ENCODE measurements around the gene ITPK1. TPM values are rescaled to one million over a fixed set of nuclear protein-coding genes. Genes with fewer than 3 reads are reported as not detected.

The ITPK1 gene
- total RNA-seq, 3 donors from 2014 or later (not counting 1 experiment from before 2014, with no cell fraction given) = 73.2 to 74.8 (median 74.4) TPM

DNA sequence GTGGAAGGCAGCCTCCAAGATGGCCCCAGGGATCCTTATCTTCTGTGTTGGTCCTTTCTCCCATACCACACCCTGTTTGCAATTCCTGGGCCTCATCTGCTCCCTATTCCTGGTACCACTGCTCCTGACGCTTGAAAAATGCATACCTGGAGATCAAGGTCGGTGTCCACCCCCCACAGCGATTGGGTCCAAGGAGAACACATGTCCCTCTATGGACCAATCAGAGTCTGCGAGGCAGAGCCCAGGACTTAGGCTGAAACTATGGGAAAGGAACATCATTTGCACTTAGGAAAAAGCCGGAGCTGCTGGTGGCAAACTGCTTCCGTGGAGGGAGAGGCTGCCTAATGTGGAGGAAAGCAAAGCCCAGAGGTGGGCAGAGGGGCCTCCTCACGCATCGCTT is 33.3 kb upstream of the ITPK1 start:
- no peaks in the 10 kb centered on the region for H3K36me3 ChIP-seq (ENCODE audit: control insufficient read depth, insufficient read depth, low read length)

GRCh38 chr14:93146119-93146518 is 30.4 kb upstream of the ITPK1 start:
- H3K36me3 Mint-ChIP-seq = no peaks in the 10 kb centered on the region
- Histone ChIP-seq H3K4me3 (ENCODE audit: low read length) (no peak overlapping the region), H3K27ac (ENCODE audit: low read length) (no peak overlapping the region), H3K9me3 (ENCODE audit: control insufficient read depth, insufficient read depth, low read length) (no peaks in the 10 kb centered on the region), H3K36me3 (ENCODE audit: control insufficient read depth, insufficient read depth, low read length) (no peaks in the 10 kb centered on the region), H3K27me3 (ENCODE audit: control insufficient read depth, insufficient read depth, low read length) (no peaks in the 10 kb centered on the region), H3K4me1 (ENCODE audit: control insufficient read depth, insufficient read depth, low read length) (no peaks in the 10 kb centered on the region)
- intact Hi-C loops (cut with micrococcal nuclease) = no loop called here
- H3K9me3 Mint-ChIP-seq = no peaks in the 10 kb centered on the region
- 78% methylated on average over 9 of the region's 9 CpGs for WGBS (ENCODE audit: insufficient coverage)
- no peak overlapping the region for H3K27ac Mint-ChIP-seq
- H3K4me3 Mint-ChIP-seq = no peak overlapping the region
- TF ChIP-seq, protein P1, sequence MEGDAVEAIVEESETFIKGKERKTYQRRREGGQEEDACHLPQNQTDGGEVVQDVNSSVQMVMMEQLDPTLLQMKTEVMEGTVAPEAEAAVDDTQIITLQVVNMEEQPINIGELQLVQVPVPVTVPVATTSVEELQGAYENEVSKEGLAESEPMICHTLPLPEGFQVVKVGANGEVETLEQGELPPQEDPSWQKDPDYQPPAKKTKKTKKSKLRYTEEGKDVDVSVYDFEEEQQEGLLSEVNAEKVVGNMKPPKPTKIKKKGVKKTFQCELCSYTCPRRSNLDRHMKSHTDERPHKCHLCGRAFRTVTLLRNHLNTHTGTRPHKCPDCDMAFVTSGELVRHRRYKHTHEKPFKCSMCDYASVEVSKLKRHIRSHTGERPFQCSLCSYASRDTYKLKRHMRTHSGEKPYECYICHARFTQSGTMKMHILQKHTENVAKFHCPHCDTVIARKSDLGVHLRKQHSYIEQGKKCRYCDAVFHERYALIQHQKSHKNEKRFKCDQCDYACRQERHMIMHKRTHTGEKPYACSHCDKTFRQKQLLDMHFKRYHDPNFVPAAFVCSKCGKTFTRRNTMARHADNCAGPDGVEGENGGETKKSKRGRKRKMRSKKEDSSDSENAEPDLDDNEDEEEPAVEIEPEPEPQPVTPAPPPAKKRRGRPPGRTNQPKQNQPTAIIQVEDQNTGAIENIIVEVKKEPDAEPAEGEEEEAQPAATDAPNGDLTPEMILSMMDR (IDR thresholded peaks at IDR 0.05) = no peak
- ATAC-seq (no peak), DNase-seq (no peak)
- H3K4me1 Mint-ChIP-seq = peaks cover 0 to 6% of the 10 kb centered on the region in 2 donors
- no peaks in the 10 kb centered on the region for H3K27me3 Mint-ChIP-seq (ENCODE audit: low read depth in 2 of 2)

More for the DNA sequence above, 33.3 kb upstream of the ITPK1 start:
- Histone ChIP-seq H3K27me3 (ENCODE audit: control insufficient read depth, insufficient read depth, low read length) (no peaks in the 10 kb centered on the region), H3K4me1 (ENCODE audit: control insufficient read depth, insufficient read depth, low read length) (no peaks in the 10 kb centered on the region), H3K9me3 (ENCODE audit: control insufficient read depth, insufficient read depth, low read length) (no peaks in the 10 kb centered on the region), H3K27ac (ENCODE audit: low read length) (no peak overlapping the region), H3K4me3 (ENCODE audit: low read length) (no peak overlapping the region)
- no peak overlapping the region for H3K4me3 Mint-ChIP-seq
- no peaks in the 10 kb centered on the region for H3K9me3 Mint-ChIP-seq
- no peak overlapping the region for H3K27ac Mint-ChIP-seq
- peaks cover 0 to 6% of the 10 kb centered on the region in 2 donors for H3K4me1 Mint-ChIP-seq
- no peaks in the 10 kb centered on the region for H3K36me3 Mint-ChIP-seq
- 92% methylated on average over 8 of the region's 8 CpGs for WGBS (ENCODE audit: insufficient coverage)
- no peaks in the 10 kb centered on the region for H3K27me3 Mint-ChIP-seq (ENCODE audit: low read depth in 2 of 2)
- no peak for ATAC-seq
- no peak for DNase-seq
- intact Hi-C loops (cut with micrococcal nuclease) = no loop called here
- TF ChIP-seq, protein P1 (IDR thresholded peaks at IDR 0.05) = no peak

DNA sequence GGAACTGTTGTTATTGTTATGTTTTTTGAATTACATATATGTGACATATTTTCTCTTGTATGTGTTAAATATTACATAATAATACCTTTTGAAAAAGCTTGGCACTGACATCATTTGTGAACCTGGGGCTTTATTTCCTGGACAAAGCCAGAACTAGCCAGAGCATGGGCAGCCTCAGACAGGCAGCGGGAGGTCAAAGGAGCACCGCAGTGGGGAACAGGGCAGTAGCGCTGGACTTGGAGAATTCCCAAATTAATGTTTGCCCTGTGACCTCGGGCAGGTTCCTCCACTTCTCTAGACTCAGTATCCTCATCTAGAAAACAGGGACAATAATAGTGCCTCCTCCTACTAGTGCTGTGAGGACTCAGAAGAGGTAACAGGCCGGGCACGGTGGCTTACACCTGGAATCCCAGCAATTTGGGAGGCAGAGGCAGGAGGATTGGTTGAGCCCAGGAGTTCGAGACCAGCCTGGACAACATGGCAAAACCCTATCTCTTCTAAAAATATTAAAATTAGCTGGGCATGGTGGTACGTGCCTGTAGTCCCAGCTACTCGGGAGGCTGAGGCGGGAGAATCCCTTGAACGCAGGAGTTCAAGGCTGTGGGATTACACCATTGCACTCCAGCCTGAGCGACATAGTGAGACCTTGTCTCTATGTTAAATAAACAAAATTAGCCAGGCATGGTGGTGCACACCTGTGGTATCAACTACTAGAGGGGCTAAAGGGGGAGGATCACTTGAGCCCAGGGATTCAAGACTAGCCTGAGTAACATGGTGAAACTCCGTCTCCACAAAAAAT is 27.3 kb upstream of the ITPK1 start:
- no peaks in the 10 kb centered on the region for H3K4me1 ChIP-seq (ENCODE audit: control insufficient read depth, insufficient read depth, low read length)
- Mint-ChIP-seq H3K36me3 (no peaks in the 10 kb centered on the region), H3K9me3 (no peaks in the 10 kb centered on the region), H3K4me1 (peaks cover 5 to 6% of the 10 kb centered on the region in 2 donors), H3K27me3 (ENCODE audit: low read depth in 2 of 2) (no peaks in the 10 kb centered on the region), H3K27ac (no peak overlapping the region), H3K4me3 (no peak overlapping the region)
- H3K9me3 ChIP-seq (ENCODE audit: control insufficient read depth, insufficient read depth, low read length) = no peaks in the 10 kb centered on the region
- H3K27ac ChIP-seq (ENCODE audit: low read length) = no peak overlapping the region
- DNase-seq (no peak), ATAC-seq (no peak)
- TF ChIP-seq, protein P1 (IDR thresholded peaks at IDR 0.05) = no peak
- WGBS (ENCODE audit: insufficient coverage) = 67% methylated on average over 12 of the region's 13 CpGs
- no peaks in the 10 kb centered on the region for H3K27me3 ChIP-seq (ENCODE audit: control insufficient read depth, insufficient read depth, low read length)
- intact Hi-C loops (cut with micrococcal nuclease) = no loop called here
- H3K4me3 ChIP-seq (ENCODE audit: low read length) = no peak overlapping the region
- no peaks in the 10 kb centered on the region for H3K36me3 ChIP-seq (ENCODE audit: control insufficient read depth, insufficient read depth, low read length)
